Measurements from ENCODE around the gene CRISPLD2.

Gene CRISPLD2

DNA sequence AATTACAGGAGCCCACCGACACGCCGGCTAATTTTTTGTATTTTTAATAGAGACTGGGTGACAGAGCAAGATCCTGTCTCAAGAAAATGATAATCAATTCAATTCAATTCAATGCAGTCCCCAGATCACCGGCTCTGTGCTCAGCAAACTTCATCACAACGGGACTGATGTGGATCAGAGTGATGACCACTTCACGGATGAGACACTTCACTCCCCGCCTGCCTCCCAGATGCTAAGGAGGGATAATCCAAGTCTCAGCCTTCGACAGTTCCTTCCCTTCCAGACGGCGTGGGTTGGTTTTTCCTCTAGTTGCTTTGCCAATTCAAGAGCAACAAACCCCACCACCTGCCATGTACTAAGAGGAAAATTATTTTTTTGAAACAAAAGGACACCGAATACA lies 97.7 kb downstream of the CRISPLD2 start:
- no peak for DNase-seq

DNA sequence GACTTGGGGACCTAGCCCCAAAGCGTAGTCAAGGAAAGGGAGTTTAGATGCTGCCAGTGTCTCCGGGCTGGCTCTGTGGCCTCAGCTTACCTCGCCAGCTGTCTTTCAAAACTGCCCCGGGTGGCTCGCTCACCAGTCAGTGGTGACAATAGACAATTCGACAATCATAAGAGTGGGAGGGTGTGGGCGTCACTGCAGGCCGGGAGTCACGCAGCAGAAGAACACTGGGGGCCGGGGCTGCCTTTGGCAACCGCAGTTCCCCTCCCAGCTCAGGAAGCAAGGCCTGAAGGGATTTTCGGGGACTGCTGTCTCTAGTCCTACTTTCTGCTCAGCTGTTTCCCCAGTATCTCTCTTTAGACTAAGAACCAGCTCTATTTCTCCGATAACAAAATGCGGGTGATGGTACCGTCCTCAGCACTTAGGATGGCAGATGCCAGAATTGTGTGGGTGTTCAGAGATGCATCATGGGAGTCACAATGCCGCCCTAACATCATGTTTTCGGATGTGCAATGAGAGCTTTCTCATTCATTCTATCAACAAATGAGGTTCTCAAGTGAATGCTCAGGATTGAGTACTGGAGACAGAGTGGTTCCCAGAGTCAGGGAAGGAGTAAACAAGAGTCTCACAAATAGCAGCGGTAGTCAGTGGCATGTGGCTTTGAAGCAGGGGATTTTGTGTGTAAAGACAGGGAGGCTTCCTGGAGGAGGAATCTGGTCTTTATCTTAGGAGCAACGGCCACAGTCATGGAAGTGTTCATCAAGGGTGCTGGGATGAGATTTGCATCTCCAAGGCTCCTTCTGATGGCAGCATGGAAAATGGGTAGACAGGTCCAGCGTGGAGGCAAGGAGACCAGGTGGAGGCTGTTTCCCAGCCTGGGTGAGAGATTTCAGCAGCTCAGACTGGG lies 98.5 kb downstream of the CRISPLD2 start:
- DNase-seq = no peak

DNA sequence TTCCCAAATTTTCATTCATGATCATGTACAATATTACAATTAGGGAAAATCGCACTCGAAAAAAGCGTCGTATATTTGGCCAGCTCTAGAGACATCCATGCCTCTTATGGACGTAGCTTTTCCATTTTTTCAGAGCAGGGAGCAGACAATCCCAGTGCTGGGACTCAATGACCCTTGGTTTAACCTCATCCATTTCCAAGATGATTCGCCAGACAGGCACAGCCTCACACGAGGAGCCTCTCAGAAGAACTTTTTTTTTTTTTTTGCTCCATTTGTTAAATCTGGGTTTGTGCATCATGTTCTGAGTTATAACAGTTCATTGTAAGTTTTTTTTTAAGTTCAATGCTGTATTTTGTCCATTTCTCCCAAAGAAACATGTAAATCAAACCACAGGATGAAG lies 99.5 kb downstream of the CRISPLD2 start:
- DNase-seq = no peak

DNA sequence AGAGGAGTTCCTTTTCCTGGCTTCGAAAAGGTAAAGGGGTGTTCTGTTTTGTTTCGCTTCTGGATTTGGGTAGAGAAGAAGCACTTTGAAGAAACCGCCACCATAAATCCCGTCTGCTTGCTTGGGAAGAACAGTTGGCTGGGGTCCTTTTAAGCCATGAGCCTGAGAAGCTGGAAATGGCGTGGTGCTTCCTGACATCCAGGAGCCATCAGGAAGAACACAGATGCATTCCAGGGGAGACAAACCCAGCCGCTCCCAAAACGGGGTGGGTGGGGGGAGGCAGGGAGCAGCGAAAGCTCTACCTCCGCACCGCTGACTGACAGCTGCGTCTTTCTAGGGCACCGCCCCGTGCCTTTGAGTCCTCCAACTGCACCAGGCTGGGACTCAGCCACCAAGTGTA lies 99.9 kb downstream of the CRISPLD2 start:
- no peak for DNase-seq

DNA sequence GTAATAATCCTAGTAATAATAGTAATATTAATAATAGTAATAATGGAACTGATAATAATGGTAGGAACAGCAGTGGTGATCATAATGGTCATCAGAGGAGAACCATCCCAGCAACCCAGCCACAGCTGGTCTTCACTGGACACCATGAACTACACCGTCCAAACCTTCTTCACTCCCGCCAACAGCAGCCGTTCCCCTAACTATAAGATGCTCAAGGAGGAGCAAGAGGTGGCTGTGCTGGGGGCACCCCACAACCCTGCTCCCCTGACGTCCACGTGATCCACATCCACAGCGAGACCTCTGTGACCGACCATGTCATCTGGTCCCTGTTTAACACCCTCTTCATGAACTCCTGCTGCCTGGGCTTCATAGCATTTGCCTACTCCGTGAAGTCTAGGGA lies 100.5 kb downstream of the CRISPLD2 start:
- DNase-seq = no peak

DNA sequence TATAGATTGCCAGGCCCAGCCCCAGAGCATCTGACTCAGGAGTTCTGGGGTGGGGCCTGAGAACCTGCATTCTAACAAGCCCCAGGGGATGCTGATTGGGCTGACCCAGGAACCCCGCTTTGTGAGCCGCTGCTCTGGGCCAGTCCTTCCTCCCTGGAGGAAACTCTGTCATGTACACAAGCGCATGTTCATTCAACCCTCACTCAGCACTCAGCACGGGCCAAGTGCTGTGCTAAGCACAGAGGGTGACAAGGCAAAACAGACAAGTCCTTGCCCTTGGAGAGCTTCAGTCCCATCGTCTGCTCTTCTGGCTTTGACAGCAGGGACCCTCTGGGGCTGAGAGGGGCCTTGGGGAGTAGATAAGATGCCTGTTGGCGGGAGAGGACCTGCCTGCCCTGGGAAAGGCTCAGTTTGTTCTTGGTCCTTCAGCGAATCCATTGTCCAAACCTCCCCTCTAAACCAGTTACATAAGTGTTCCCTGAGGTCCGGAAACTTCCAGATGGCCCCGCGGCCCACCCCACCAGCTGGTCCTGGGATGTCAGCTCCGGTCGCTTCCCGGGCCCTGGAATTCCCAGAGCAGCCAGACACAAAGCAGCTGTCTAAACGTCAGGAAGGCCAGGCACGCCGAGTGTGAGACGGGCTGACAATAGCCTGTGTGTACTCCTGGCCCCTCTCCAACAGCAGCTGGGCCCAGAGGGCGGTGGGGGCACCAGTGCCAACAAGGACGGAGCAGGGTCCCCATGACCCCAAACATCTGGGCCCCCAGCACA lies 102.8 kb downstream of the CRISPLD2 start:
- DNase-seq = no peak

DNA sequence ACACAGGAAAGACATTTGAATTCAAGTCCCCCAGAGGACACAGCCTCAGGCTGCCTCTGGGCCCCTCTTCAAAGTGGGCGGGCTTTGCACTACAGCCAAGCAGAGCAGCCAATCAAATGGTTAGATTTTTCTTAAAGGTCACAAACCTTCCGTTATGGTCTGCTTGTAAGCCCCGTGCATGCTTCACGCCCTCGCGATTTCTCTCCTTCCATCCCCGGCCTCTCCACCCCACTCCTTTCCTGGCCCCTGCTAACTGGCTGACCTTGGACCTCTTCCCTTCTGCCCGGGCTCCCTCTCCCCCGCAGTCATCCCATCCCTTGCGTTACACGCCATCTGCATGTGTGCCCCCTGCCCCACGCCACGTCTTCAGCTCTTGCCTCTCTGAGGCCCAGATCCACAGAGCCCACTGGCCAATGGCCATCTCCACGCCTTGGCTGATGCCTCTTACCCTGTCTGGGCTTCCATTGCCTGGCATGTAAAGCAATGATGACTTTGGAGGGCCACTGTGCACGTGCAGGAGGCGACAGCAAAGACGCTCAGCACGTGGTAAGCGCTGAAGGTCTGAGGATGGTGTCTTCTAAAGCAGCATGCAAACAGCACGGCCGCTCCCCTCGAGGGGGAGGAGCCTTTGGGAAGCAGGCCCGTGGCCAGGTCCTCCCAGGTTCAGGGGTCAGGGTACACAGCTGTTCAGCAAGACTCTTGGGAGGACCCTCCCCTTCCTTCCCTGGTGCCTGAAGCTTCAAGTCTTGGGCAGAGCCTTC lies 104.7 kb downstream of the CRISPLD2 start:
- DNase-seq = no peak

DNA sequence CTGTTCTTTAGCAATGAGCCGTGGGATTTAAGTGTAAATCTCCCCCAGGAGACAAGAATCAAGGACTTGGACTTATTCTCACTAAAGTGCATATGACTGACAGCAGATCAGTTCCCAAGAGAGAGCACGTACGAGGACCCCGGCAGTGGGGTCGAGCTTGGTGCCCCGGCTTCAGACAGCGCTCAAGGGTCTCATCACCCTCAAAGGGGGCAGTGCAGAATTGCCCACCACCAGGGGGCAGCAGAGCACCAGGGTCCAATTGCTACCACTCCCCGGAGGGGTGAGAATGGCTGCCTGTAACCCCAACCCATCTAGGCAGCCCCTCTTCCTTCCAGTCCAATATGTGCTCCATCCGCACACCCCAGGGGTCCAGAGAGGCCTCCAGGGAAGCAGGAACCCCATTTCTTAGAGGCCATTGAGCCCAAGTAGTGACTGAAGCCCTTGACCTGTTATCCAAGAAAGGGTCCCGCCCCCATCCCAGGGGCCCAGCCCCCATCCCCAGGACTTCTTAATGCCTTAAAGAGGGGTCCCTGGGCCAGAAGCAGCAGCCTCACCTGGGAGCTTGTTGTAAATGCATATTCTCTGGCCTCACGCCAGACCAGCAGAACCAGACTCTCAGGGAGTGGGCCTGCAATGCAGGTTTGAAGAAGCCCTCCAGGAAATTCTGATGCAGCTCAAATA lies 105.4 kb downstream of the CRISPLD2 start:
- no peak for DNase-seq

DNA sequence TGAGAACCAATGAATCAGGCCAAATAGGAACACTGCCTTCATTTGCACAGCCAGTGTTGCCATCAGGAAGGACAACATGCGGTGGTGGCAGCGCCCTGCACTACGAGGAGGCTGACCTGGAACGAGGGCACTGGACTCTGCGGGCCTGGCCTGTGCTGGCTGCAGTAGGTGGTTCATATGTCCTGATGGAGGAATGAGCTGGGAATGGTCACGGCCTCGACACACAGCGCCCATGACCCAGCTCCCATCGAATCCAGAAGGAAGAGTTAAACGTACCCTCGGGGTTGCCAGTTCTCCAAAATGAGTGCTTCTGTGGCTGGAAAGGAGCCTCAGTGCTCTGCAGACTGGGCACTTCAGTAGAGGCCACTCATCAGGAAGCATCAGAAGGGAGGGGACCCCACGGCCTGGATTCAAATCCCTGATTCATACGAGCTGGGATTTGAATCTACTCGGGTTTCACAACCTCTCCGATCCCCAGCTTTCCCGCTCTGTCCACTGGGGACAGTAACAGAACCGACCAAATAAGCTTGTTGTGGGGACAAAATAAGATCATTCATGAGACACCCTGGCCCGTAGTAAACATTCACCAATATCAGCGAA lies 106.1 kb downstream of the CRISPLD2 start:
- no peak for DNase-seq

DNA sequence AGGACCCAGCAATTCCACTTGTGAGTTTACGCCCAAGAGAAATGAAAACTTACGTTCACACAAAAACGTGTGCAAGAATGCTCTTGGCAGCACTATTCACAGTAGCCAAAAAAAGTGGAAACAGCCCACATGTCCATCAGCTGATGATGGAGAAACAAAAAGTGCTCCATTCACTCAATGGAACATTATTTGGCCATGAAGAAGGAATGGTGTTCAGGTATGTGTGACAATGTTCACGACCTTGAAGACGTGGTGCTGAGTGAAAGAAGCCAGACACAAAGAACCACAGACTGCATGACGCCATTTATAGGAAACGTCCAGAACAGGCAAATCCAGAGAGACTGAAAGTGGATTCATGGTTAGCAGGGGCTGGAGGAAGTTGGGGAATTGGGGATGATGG lies 106.7 kb downstream of the CRISPLD2 start:
- no peak for DNase-seq

DNA sequence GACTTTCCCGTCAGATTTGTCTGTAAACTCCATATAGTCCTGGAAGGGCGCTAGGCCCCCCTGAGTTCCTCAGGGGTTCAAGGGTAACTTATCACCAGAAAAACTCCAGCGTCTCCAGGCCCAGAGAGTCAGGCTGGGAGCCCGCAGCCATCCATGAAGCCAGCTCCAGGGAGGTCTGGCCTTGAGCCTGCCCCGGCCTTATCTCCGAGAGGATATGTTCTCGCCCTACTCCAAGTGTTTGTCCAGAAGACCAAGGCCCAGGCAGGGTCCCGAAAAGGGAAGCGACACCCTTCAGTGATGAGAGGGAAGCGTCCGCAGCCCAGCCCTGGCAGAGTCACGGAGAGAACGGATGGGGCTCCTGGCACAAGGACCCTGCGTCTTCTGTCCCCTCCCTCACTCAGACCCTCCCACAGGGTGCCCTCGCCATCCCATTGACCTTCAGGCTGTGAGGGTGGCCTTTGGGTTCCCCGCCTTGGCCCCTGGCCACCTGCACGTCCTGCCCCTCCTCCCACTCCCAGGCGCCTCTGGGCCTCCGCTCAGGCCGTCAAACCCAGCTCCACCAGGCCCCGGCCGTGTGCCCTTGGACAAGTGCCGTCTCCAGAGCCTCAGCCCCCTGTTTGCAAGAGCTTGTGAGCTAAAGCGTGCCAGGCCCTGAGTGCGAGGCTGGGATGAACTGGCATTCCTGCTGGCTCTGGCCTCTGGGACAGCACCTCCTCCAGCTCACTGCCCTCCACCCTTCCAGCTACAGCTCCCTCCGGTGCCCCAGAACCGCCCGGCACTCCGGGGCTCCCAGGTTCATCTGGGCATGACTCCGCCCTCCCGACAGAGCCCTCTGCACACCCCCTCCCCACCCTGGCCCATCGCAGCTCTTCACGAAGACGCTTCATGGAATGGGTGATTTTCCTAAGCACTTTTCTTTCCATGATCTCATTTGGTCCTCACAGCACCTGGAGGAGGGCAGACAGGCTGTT lies 108.1 kb downstream of the CRISPLD2 start:
- DNase-seq = no peak

DNA sequence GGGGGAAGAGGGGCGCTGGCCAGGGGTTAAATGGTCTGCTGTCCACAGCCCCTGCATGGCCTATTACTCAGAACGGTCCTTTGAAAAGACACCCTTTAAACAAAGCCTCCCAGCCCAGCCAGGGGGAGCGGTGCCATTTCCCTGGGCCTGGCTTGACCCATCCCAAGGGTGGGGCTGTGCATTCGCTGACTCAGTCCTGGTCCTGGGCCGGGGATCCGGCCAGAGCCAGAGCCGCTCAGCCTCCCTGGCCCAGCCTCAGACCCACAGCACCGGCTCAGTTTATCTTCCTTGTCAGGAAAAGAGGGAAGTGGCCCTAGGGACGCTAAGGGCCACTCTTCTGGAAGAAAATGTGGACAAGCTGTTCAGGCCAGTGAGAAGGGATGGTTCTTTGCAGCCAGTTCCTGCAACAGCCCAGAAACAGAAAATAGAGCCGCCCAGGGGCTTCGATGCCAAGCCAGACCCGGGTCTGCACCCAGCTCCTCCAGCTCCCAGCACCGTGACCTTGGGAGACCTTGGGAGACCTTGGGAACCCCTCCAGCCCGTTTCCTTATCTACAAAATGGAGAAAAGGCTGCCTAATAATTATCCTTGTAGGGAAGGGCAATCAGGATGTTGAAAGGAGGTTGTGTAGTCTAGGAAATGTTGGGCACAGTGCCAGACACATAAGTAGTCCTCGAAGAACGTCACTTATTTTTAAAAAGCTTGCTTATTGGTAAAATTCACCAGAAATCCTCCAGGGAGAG lies 109.1 kb downstream of the CRISPLD2 start:
- DNase-seq = no peak

DNA sequence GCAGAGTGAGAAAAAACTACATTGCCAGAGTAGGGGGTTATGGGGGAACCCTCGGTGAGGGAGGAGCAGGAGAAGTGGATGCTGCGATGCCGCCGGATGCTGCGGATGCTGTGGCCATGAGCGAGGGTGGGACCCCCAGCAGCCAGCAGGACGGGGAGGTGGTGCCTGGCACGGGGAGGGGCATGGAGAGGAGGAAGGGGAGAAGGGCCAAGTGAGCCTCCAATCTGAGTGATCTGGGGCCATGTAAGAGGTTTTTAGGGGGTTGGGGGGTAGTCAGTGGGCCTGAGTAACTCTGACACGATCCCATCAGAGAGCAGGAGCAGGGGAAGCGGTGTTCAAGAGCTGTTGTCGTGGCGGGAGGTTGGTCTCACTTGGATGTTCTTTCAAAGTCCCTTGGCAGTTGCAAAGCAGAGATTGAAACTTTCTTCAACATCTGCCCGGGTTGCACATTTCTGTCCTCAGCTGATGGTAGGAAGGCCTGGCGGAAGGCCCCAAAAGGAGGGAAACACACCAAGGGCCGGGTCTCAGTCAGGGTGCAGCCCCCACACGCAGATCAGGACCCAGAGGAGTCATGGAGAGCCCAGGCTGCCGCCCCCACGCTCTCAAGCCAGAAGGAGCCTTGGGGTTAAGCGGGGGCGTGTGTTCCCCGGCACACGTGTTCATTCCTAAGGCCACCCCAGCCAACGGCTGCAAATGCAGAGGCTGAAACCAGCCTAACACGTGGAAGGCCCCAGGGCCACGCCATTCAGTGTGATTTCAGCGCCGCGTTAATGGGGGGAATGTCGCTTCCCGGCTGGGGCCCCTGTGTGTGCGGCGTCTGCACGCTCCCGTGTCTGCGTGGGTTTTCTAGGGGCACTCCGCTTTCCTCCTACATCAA lies 109.9 kb downstream of the CRISPLD2 start:
- DNase-seq = no peak

DNA sequence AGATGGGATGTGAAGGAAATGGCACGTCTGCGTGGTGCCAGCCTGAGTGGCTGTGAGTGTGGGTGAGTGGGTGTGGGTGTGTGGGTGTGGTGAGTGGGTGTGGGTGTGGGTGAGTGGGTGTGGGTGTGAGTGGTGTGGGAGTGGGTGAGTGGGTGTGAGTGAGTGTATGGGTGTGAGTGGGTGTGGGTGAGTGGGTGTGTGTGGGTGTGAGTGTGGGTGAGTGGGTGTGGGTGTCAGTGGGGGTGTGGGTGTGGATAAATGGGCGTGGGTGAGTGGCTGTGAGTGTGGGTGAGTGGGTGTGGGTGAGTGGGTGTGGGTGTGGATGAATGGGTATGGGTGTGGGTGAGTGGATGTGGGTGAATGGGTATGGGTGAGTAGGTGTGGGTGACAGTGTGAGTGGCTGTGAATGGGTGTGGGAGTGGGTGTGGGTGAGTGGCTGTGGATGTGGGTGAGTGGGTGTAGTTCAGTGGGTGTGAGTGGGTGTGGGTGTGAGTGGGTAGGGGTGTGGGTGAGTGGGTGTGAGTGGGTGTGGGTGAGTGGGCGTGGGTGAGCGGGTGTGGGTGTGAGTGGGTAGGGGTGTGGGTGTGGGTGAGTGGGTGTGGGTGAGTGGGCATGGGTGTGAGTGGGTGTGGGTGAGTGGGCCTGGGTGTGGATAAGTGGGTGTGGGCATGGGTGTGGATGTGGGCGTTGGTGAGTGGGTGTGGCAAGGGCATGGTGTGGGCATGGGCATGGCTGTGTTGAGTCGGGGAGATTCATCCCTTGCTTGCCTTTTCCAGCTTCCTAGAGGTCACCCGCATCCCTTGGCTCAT lies 110.7 kb downstream of the CRISPLD2 start:
- no peak for DNase-seq

DNA sequence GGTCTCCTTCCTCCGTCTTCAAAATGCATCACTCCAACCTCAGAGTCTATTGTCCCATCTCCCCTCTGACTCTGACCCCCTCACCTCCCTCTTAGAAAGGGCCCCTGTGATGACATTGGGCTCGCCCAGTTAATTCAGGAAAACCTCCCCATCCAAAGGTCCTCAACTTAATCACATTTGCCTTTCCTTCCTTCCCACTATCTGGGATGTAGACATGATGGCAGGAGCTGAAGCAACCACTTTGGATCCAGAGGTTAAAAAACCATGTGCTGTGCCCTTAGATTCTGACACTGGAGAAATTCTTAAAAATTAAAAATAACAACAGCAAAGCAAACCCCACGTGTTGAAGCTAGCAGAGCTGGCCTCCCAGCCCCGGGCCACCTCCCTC lies 111.3 kb downstream of the CRISPLD2 start:
- no peak for DNase-seq

DNA sequence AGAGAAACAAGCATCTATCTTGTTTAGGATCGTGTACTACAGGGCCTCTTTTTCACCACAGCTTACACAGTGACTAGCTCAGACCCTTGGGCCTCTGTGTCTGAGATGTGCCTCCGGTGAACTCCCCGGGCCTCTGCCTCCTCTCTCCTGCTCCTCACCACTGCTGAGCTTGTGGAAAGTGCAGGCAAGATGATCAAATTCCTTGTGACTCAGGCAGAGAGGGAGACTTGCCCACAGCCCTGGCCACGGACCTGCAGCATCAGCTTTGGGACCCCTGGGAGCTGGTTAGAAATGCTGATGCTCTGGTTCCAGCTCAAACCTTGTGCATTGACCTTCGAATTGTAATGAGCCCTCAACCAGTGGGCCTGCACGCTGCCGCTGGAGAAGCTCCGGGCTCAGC lies 111.7 kb downstream of the CRISPLD2 start:
- no peak for DNase-seq

DNA sequence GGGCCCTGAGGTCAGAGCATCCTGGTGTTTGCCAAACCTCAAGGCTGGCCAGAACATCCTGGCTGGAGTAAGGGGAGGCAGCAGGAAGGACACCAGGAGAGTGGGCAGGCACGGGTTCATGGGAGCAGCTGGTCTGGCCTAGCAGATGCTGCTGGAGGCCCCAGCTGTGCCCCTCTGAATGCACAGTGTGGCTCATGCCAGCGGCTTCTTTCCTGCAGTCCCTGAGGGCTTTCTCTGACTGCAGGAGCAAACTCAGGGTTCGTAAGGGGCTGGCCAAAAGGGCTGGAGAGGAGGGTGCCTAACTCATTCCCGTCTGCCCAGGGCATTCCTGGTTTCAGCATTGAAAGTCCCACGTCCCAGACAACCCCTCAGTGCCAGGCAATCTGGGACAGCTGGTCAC lies 112.9 kb downstream of the CRISPLD2 start:
- DNase-seq = no peak
